Activated CD4-positive, alpha-beta memory T cell treated with anti-CD3 and anti-CD28 coated beads for 36 hours (primary cell): Measurements from ENCODE around the gene HIPK2. TPM values are rescaled to one million over a fixed set of nuclear protein-coding genes. Genes with fewer than 3 reads are reported as not detected.

Experiments
- CTCF ChIA-PET: fragments of 350-600 bp; sonication (Branson Sonifier 250); formaldehyde crosslinking; loops from one replicate; lab custom pipeline; 2021; ENCODE audit warnings: antibody characterized with exemption, inconsistent platforms; lab: Charles Lee
- POLR2A ChIA-PET: fragments of 350-600 bp; sonication (Branson Sonifier 250); formaldehyde crosslinking; loops from one replicate; lab custom pipeline; 2021; ENCODE audit warnings: antibody characterized with exemption; lab: Charles Lee
- DNase-seq: peaks from one replicate; pipeline ENCODE4 v3.0.0-alpha.2; 2020
- H3K27ac Mint-ChIP-seq: one replicate; pipeline ENCODE4 v1.8.0; 2021; ENCODE audit warnings: mixed read lengths
- H3K27me3 Mint-ChIP-seq: one replicate; pipeline ENCODE4 v1.8.0; 2021; ENCODE audit warnings: mixed read lengths
- H3K36me3 Mint-ChIP-seq: one replicate; pipeline ENCODE4 v1.8.0; 2021; ENCODE audit warnings: mixed read lengths
- H3K4me1 Mint-ChIP-seq: one replicate; pipeline ENCODE4 v1.8.0; 2021; ENCODE audit warnings: low read depth, mixed read lengths
- H3K4me3 Mint-ChIP-seq: one replicate; pipeline ENCODE4 v1.8.0; 2021; ENCODE audit warnings: mild to moderate bottlenecking, mixed read lengths
- H3K9me3 Mint-ChIP-seq: one replicate; pipeline ENCODE4 v1.8.0; 2021; ENCODE audit warnings: mixed read lengths
- intact Hi-C: fragments of 100-400 bp; cut with micrococcal nuclease; formaldehyde crosslinking; loops from one replicate; pipeline ENCODE4 v1.15.1; 2023
- total RNA-seq, 2 experiments: library from RNA; stranded (reverse); gene quantifications; one replicate each; pipeline ENCODE4 v1.2.3, GENCODE V29; 2021

Gene HIPK2
- total RNA-seq, 2 experiments from 2014 or later, result 18.9 to 19.1 TPM

GRCh38 chr7:139600306-139600705, 177.5 kb downstream of the HIPK2 start:
- ChIA-PET POLR2A (no interaction called here), CTCF (interaction anchor here (1.9 to 3.4 kb wide), 4 partner anchors 16 to 100 kb away, joined by 4 to 32 read pairs (median 18); no protein-coding TSS in a partner anchor)
- Mint-ChIP-seq H3K27ac (no peak overlapping the region), H3K9me3 (no peaks in the 10 kb centered on the region), H3K36me3 (peaks cover 20% of the 10 kb centered on the region), H3K4me3 (no peak overlapping the region), H3K27me3 (no peaks in the 10 kb centered on the region), H3K4me1 (no peaks in the 10 kb centered on the region)
- intact Hi-C loops, result no loop called here
- no peak for DNase-seq

- Mint-ChIP-seq H3K36me3 (peaks cover 22% of the 10 kb centered on the region), H3K4me3 (no peak overlapping the region), H3K4me1 (no peaks in the 10 kb centered on the region), H3K27ac (no peak overlapping the region), H3K27me3 (no peaks in the 10 kb centered on the region), H3K9me3 (no peaks in the 10 kb centered on the region)
- ChIA-PET CTCF (interaction anchor here (1.1 kb wide), 1 partner anchor 99 kb away, joined by 3 read pairs; no protein-coding TSS in a partner anchor), POLR2A (interaction anchor here (0.6 kb wide), 1 partner anchor 12 kb away, joined by 3 read pairs; no protein-coding TSS in a partner anchor)
- intact Hi-C loops, result no loop called here
- no peak for DNase-seq
Measured at GRCh38 chr7:139598642-139599041, 179.2 kb downstream of the HIPK2 start.

- no peaks in the 10 kb centered on the region for H3K4me1 Mint-ChIP-seq
- peaks cover 22% of the 10 kb centered on the region for H3K36me3 Mint-ChIP-seq
- DNase-seq, result no peak
- CTCF ChIA-PET, result interaction anchor here (1.1 kb wide), 1 partner anchor 162 kb away, joined by 3 read pairs; no protein-coding TSS in a partner anchor
- intact Hi-C loops, result no loop called here
- H3K27me3 Mint-ChIP-seq, result no peaks in the 10 kb centered on the region
- no peaks in the 10 kb centered on the region for H3K9me3 Mint-ChIP-seq
- no peak overlapping the region for H3K4me3 Mint-ChIP-seq
- POLR2A ChIA-PET, result no interaction called here
- H3K27ac Mint-ChIP-seq, result no peak overlapping the region
Measured at GRCh38 chr7:139597028-139597427, 180.8 kb downstream of the HIPK2 start.

- ChIA-PET CTCF (interaction anchor here (1.1 kb wide), 1 partner anchor 162 kb away, joined by 3 read pairs; no protein-coding TSS in a partner anchor), POLR2A (no interaction called here)
- no peak for DNase-seq
- no peak overlapping the region for H3K4me3 Mint-ChIP-seq
- no peaks in the 10 kb centered on the region for H3K27me3 Mint-ChIP-seq
- peaks cover 22% of the 10 kb centered on the region for H3K36me3 Mint-ChIP-seq
- no peaks in the 10 kb centered on the region for H3K4me1 Mint-ChIP-seq
- no peaks in the 10 kb centered on the region for H3K9me3 Mint-ChIP-seq
- intact Hi-C loops, result no loop called here
- H3K27ac Mint-ChIP-seq, result no peak overlapping the region
Measured at GRCh38 chr7:139596626-139597025, 181.2 kb downstream of the HIPK2 start.

GRCh38 chr7:139595806-139596205, 182.0 kb downstream of the HIPK2 start:
- Mint-ChIP-seq H3K27ac (no peak overlapping the region), H3K27me3 (no peaks in the 10 kb centered on the region), H3K36me3 (peaks cover 27% of the 10 kb centered on the region), H3K4me3 (no peak overlapping the region), H3K9me3 (no peaks in the 10 kb centered on the region), H3K4me1 (no peaks in the 10 kb centered on the region)
- POLR2A ChIA-PET, result no interaction called here
- intact Hi-C loops, result no loop called here
- CTCF ChIA-PET, result no interaction called here
- no peak for DNase-seq

- ChIA-PET CTCF (no interaction called here), POLR2A (no interaction called here)
- H3K36me3 Mint-ChIP-seq, result peaks cover 23% of the 10 kb centered on the region
- no peak for DNase-seq
- H3K9me3 Mint-ChIP-seq, result no peaks in the 10 kb centered on the region
- H3K4me1 Mint-ChIP-seq, result peaks cover under 1% of the 10 kb centered on the region
- no peak overlapping the region for H3K27ac Mint-ChIP-seq
- intact Hi-C loops, result no loop called here
- no peaks in the 10 kb centered on the region for H3K27me3 Mint-ChIP-seq
- no peak overlapping the region for H3K4me3 Mint-ChIP-seq
Measured at GRCh38 chr7:139594911-139595476, 182.8 kb downstream of the HIPK2 start.

GRCh38 chr7:139594090-139594489, 183.7 kb downstream of the HIPK2 start:
- Mint-ChIP-seq H3K27ac (no peak overlapping the region), H3K27me3 (no peaks in the 10 kb centered on the region), H3K36me3 (peaks cover 21% of the 10 kb centered on the region), H3K9me3 (no peaks in the 10 kb centered on the region), H3K4me3 (no peak overlapping the region), H3K4me1 (peaks cover 4% of the 10 kb centered on the region)
- ChIA-PET CTCF (interaction anchor here (1.0 to 1.4 kb wide), 2 partner anchors 8 to 11 kb away, joined by 3 to 5 read pairs; no protein-coding TSS in a partner anchor), POLR2A (no interaction called here)
- intact Hi-C loops, result no loop called here
- DNase-seq, result no peak

GRCh38 chr7:139592801-139593461, 184.9 kb downstream of the HIPK2 start:
- H3K36me3 Mint-ChIP-seq, result peaks cover 21% of the 10 kb centered on the region
- POLR2A ChIA-PET, result no interaction called here
- no peak overlapping the region for H3K27ac Mint-ChIP-seq
- peaks cover 4% of the 10 kb centered on the region for H3K4me1 Mint-ChIP-seq
- no peaks in the 10 kb centered on the region for H3K27me3 Mint-ChIP-seq
- no peaks in the 10 kb centered on the region for H3K9me3 Mint-ChIP-seq
- intact Hi-C loops, result no loop called here
- no peak for DNase-seq
- CTCF ChIA-PET, result interaction anchor here (0.9 to 1.4 kb wide), 4 partner anchors 9 to 53 kb away, joined by 3 to 5 read pairs (median 4); no protein-coding TSS in a partner anchor
- H3K4me3 Mint-ChIP-seq, result no peak overlapping the region

- H3K4me1 Mint-ChIP-seq, result peaks cover 4% of the 10 kb centered on the region
- no peaks in the 10 kb centered on the region for H3K9me3 Mint-ChIP-seq
- peaks cover 20% of the 10 kb centered on the region for H3K36me3 Mint-ChIP-seq
- no peaks in the 10 kb centered on the region for H3K27me3 Mint-ChIP-seq
- ChIA-PET CTCF (interaction anchor here (0.9 to 1.4 kb wide), 3 partner anchors 11 to 54 kb away, joined by 3 to 4 read pairs (median 3); no protein-coding TSS in a partner anchor), POLR2A (no interaction called here)
- H3K4me3 Mint-ChIP-seq, result no peak overlapping the region
- intact Hi-C loops, result no loop called here
- no peak for DNase-seq
- no peak overlapping the region for H3K27ac Mint-ChIP-seq
Measured at GRCh38 chr7:139591550-139592195, 186.1 kb downstream of the HIPK2 start.

- DNase-seq, result no peak
- POLR2A ChIA-PET, result no interaction called here
- Mint-ChIP-seq H3K4me3 (no peak overlapping the region), H3K27me3 (no peaks in the 10 kb centered on the region), H3K27ac (no peak overlapping the region), H3K4me1 (peaks cover 4% of the 10 kb centered on the region), H3K36me3 (peaks cover 14% of the 10 kb centered on the region), H3K9me3 (no peaks in the 10 kb centered on the region)
- intact Hi-C loops, result no loop called here
- CTCF ChIA-PET, result interaction anchor here (1.0 to 2.5 kb wide), 6 partner anchors 12 to 417 kb away, joined by 3 to 12 read pairs (median 3); no protein-coding TSS in a partner anchor
Measured at GRCh38 chr7:139589474-139589873, 188.3 kb downstream of the HIPK2 start.

GRCh38 chr7:139588632-139589031, 189.2 kb downstream of the HIPK2 start:
- no peaks in the 10 kb centered on the region for H3K9me3 Mint-ChIP-seq
- no peak overlapping the region for H3K4me3 Mint-ChIP-seq
- H3K4me1 Mint-ChIP-seq, result peaks cover 4% of the 10 kb centered on the region
- H3K27ac Mint-ChIP-seq, result no peak overlapping the region
- no peaks in the 10 kb centered on the region for H3K27me3 Mint-ChIP-seq
- no peak for DNase-seq
- ChIA-PET CTCF (interaction anchor here (1.5 to 2.5 kb wide), 3 partner anchors 13 to 414 kb away, joined by 3 to 12 read pairs (median 8); no protein-coding TSS in a partner anchor), POLR2A (no interaction called here)
- intact Hi-C loops, result no loop called here
- H3K36me3 Mint-ChIP-seq, result peaks cover 16% of the 10 kb centered on the region

- ChIA-PET CTCF (interaction anchor here (0.6 kb wide), 1 partner anchor 34 kb away, joined by 4 read pairs; no protein-coding TSS in a partner anchor), POLR2A (interaction anchor here (0.6 kb wide), 1 partner anchor 11 kb away, joined by 3 read pairs; no protein-coding TSS in a partner anchor)
- peaks cover 19% of the 10 kb centered on the region for H3K36me3 Mint-ChIP-seq
- no peak for DNase-seq
- H3K9me3 Mint-ChIP-seq, result no peaks in the 10 kb centered on the region
- intact Hi-C loops, result no loop called here
- no peak overlapping the region for H3K27ac Mint-ChIP-seq
- H3K4me3 Mint-ChIP-seq, result no peak overlapping the region
- no peaks in the 10 kb centered on the region for H3K27me3 Mint-ChIP-seq
- peaks cover 4% of the 10 kb centered on the region for H3K4me1 Mint-ChIP-seq
Measured at GRCh38 chr7:139587535-139587934, 190.3 kb downstream of the HIPK2 start.
